ENCODE measurements around the gene RTN4.
"Not testable (repeated sequence)": the region's sequence is repeated elsewhere in the genome, so short reads cannot be mapped to it uniquely, and the experiment has no call there.

The RTN4 gene

GRCh38 chr2:55063226-55063625 lies 13.0 kb upstream of the RTN4 start:
- DNase-seq = no peak

GRCh38 chr2:55062754-55063153 lies 12.5 kb upstream of the RTN4 start:
- DNase-seq = no peak

- DNase-seq = no peak
Observed at GRCh38 chr2:55061523-55062344, 11.5 kb upstream of the RTN4 start.

GRCh38 chr2:55059793-55060192 lies 9.5 kb upstream of the RTN4 start:
- DNase-seq = no peak

- DNase-seq = no peak
Observed at GRCh38 chr2:55057474-55057873, 7.2 kb upstream of the RTN4 start.

GRCh38 chr2:55056024-55056521 lies 5.8 kb upstream of the RTN4 start:
- DNase-seq = no peak

- no peak for DNase-seq
Observed at GRCh38 chr2:55054106-55054875, 4.0 kb upstream of the RTN4 start.

GRCh38 chr2:55053225-55053624 lies 3.0 kb upstream of the RTN4 start:
- not testable (repeated sequence) for DNase-seq

- no peak for DNase-seq
Observed at GRCh38 chr2:55052129-55053061, 2.1 kb upstream of the RTN4 start.

GRCh38 chr2:55051026-55051866 lies 995 bp upstream of the RTN4 start:
- DNase-seq = no peak

GRCh38 chr2:55049821-55050099 lies 491 bp downstream of the RTN4 start:
- DNase-seq = no peak

- peak; percentile 86 to 87 for DNase-seq
Observed at GRCh38 chr2:55049043-55049820, 1.0 kb downstream of the RTN4 start.

GRCh38 chr2:55048508-55049042 lies 1.7 kb downstream of the RTN4 start:
- DNase-seq = peak in 1 of 2 donors; percentile 67

- peak in 1 of 2 donors; percentile 53 for DNase-seq
Observed at GRCh38 chr2:55047677-55048299, 2.5 kb downstream of the RTN4 start.

GRCh38 chr2:55045780-55046179 lies 4.5 kb downstream of the RTN4 start:
- no peak for DNase-seq

- DNase-seq = no peak
Observed at GRCh38 chr2:55043841-55044240, 6.4 kb downstream of the RTN4 start.

- DNase-seq = no peak
Observed at GRCh38 chr2:55038428-55038827, 11.8 kb downstream of the RTN4 start.

GRCh38 chr2:55035716-55036115 lies 14.5 kb downstream of the RTN4 start:
- DNase-seq = no peak

- DNase-seq = no peak
Observed at GRCh38 chr2:55033921-55034320, 16.3 kb downstream of the RTN4 start.

- DNase-seq = no peak
Observed at GRCh38 chr2:55033076-55033742, 17.0 kb downstream of the RTN4 start.

Data from hippocampal formation (tissue), 2 donors.